GM12878 (cell line): ENCODE data around the gene KCTD16.

ENCODE experiments used
- BMI1 ChIP-seq: fragments of 450-650 bp; IDR thresholded peaks from 2 replicates; pipeline ENCODE4 v1.6.1; 2016; ENCODE audit warnings: mild to moderate bottlenecking, moderate library complexity, borderline replicate concordance
- CTCF ChIP-seq, 3 experiments: IDR thresholded peaks in 2 of 3; conservative IDR thresholded peaks in 1 of 3; 2 replicates each; pipeline ENCODE4 v1.5.1; 2011; ENCODE audit warnings: low read depth in 3 of 3, low read length in 3 of 3, mild to moderate bottlenecking in 3 of 3, control low read depth in 2 of 3, moderate library complexity in 2 of 3, inconsistent platforms in 1 of 3, mixed read lengths in 1 of 3; ENCODE audit not compliant: control insufficient read depth in 2 of 3, insufficient read depth in 1 of 3; ENCODE audit errors: extremely low read depth in 1 of 3
- NKRF ChIP-seq: fragments of 450-650 bp; conservative IDR thresholded peaks from 2 replicates; pipeline ENCODE4 v1.6.1; 2017; ENCODE audit warnings: mild to moderate bottlenecking, moderate library complexity
- POLR2A ChIP-seq: IDR thresholded peaks from 2 replicates; pipeline ENCODE4 v1.6.1; 2011; ENCODE audit warnings: low read depth, mild to moderate bottlenecking, low read length
- POLR2AphosphoS5 ChIP-seq: IDR thresholded peaks from 2 replicates; pipeline ENCODE4 v1.6.1; 2011; ENCODE audit warnings: mild to moderate bottlenecking, low read length, inconsistent platforms

DNA sequence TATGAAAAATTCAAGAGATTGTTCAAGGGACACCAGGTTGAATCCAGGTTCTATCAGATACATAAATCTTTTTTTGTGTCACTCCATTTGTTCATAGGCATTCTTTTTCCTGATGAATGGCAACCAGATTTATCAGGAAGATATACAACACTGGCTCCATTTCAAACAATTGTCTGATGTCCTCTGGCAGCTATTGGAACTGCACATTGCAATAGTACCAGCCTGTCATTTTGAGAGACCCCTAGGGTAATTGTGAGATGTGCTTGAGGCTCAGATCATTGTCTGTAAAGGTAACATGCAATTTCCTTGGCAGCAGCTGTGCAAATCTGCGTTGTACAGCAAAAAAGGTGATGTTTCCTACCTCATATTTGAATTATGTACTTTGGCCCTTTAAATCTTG, 25.9 kb downstream of the KCTD16 start:
- TF ChIP-seq POLR2AphosphoS5 (no peak), BMI1 (no peak), CTCF (IDR thresholded peaks at IDR 0.05 in 2 of 3, conservative IDR thresholded peaks at IDR 0.05 in 1 of 3; ENCODE audit: control insufficient read depth in 2 of 3, extremely low read depth in 1 of 3, insufficient read depth in 1 of 3, low read depth in 3 of 3, low read length in 3 of 3) (no peak), NKRF (no peak), POLR2A (no peak)
